GM21423 (cell line): ENCODE data around the gene CLIP2.
"Not testable (repeated sequence)": the region's sequence is repeated elsewhere in the genome, so short reads cannot be mapped to it uniquely, and the experiment has no call there.

Experiments used
- ATAC-seq: cut with Tn5 transposase; IDR thresholded peaks from one replicate; pipeline ENCODE4 v1.9.1; 2021; ENCODE audit warnings: mild to moderate bottlenecking, moderate library complexity; ENCODE audit not compliant: unreplicated experiment

CLIP2 gene

DNA sequence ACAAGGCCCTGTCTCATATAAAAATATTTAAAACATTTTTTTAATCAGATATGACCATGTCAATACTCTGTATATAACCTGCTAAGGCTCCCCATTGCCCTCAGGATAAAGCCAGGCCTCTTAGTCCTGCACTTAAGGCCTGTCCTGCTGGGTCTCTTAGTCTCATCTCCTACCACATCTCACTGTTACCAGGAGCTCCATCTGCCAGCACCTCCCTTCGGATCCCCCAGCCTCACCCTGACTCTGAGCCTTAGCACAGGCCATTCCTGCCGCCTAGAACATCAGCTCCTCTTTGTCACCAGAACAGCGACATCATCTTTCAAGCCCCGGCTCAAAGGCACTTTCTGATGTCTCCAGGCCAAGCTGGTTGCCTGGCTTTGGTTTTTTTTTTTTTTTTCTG is 138.8 kb downstream of the CLIP2 start:
- ATAC-seq = no peak

DNA sequence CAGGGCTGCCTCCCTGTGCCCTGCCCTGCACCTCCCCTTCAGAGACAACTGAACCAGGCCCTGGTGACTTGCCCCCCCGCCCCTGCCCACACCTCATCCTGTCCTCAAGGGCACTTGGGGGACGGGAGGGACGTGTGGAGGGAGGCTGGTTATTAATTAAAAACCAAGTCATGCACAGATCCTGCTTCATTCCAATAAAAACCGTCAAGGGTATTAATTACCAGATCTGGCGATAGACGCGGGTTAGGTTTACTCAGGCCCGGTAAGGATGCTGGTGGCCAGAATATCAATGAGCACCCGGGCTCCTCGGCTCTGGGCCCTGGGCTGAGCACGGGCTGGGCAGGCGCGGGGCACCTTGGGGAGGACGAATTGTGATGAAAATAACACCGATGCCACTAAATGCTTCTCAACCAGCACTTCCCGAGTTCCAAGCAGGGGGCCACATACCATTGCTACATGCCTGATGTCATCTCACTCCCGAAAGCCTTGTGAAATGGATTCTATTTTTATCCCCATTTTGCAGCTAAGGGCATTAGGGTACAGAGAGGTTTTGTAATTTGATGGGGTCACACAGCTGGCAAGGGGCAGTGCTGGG is 140.0 kb downstream of the CLIP2 start:
- no peak for ATAC-seq

DNA sequence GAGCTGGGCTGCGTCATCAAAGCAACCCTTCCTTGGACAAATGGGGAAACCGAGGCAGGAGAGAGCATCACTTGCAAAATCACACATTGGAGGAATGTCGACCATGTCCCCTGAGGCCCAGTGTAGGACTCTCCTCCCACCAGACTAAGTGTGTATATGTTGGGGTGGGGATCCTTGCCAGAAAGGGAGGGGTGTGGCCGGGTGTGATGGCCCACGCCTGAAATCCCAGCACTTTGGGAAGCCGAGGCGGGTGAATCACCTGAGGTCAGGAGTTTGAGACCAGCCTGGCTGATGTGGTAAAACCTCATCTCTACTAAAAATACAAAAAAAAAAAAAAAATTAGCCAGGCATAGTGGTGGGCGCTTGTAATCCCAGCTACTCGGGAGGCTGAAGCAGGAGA is 141.2 kb downstream of the CLIP2 start:
- not testable (repeated sequence) for ATAC-seq

DNA sequence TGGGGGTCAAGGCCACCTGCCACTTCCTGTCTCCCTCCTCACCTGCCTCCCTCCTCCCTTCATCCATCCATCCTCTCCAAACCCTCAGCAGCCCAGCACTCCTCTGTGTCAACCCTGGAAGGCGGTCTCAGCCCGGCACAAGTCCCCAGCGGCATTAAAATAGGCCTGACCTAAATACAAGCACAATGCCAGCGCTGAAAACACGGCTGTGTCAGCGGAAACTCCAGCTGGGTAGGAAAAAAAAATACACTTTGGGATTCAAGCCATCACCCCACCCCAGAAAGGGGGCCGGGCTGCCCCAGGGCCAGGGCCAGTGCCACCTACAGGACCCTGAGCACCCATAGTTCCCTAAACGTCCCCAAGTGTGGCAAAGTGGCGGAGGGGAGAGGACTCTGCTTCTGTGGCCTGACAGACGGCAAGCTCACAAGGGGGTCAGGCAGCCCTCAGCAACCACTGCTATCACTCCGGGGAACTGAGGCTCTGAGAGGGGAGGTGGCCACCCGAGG is 141.8 kb downstream of the CLIP2 start:
- ATAC-seq = no peak

DNA sequence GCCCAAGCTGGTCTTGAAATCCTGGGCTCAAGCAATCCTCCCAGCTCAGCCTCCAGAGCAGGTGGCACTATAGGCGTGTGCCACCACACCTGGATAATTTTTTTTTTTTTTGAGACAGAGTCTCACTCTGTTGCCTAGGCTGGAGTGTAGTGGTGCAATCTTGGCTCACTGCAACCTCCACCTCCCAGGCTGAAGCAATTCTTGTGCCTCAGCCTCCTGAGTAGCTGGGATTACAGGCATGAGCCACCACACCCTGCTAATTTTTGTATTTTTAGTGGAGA is 148.0 kb downstream of the CLIP2 start:
- ATAC-seq = not testable (repeated sequence)

DNA sequence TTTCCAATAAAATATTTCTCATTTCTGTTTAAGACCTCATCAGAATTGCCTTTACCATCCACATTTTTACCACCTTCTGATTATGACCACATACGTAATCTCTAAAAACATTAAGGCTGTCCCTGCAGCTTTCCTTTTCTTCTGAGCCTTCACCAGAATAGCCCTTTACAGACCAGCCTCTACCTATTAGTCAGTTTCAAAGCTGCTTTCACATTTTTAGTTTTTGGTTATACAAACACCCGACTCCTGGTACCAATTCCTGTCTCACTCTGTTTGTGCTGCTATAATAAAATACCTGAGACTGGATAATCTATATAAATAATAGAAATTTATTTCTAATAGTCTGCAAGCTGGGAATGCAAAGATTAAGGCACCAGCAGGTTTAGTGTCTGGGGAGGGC is 149.1 kb downstream of the CLIP2 start:
- no peak for ATAC-seq

DNA sequence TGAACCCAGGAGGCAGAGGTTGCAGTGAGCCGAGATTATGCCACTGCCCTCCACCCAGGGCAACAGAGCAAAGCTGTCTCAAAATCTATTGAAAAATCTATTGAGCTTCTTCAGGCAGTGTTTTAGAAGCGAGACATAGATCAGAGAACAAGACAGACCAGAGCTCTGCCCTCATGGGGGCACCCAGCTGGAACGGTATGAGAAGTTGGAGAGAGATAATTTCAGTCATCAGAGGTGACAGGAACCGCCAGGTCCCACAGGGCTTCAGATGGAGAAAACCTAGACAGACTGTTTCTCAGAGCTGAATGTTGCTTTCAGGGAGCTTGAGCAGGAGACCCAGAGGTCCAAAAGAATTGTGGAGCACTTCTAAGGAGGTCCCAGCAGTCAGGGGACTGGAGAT is 150.3 kb downstream of the CLIP2 start:
- no peak for ATAC-seq

DNA sequence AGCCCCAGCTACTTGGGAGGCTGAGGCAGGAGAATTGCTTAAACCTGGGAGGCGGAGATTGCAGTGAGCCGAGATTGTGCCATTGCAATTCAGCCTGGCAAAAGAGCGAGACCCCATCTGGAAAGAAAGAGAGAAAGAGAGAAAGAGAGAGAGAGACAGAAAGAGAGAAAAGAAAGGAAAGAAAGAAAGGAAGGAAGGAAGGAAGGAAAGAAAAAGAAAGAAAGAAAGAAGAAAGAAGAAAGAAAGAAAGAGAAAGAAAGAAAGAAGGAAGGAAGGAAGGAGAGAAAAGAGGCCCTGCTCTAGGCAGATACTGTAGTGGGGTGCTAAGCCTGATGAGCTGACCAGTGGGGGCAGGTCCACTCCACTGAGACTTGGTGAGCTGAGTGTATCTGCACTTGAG is 150.9 kb downstream of the CLIP2 start:
- not testable (repeated sequence) for ATAC-seq

DNA sequence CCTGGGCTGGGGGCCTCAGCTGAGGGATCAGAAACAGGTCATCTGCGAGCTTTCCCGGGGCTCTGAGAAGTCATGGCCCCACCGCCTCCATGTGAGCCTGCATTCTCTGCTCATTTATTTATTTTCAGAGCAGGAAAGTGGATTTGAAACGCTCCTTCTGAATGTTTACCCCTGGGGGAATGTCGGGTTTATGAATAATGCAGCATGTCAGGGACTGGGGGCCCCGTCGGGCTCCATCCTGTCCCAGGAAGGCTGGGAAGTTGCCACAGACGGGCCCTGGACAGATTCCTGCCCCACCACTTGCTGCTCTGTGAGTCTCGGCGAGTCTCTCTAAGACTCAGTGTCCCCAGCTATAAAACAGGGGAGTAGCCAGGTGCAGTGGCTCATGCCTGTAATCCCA is 152.6 kb downstream of the CLIP2 start:
- ATAC-seq = no peak

DNA sequence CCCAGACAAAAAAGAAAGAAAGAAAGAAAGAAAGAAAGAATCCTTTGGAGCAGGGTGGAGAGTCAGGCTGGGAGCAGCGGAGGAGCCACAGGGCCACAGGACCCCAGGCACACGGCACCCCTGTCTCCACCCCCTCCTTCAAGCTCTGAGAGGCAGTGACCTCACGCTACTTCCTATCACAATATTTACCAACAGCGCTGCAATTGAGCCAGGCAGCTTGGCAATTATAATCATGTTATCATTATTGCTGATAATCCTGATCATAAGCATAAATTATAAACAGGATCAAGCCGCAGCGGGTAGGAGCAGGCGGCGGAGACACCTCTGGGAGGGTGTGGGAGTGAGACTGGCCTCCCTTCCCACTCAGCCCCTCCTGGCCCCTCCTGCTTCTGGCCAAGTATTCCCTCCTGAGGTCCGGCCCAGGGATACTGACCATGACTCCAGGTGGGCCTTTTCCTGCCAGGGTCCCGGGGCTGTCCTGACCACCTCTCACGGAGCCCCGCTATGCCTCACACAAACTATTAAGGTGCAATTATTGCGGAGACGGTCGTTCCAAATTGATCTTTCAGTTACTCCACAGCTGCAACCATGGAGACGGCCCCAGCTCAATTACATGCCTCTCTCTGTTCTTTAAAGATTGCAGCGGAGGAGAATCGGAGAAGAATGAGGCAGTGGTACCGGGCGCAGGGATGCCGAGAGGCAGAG is 154.5 kb downstream of the CLIP2 start:
- ATAC-seq = no peak

DNA sequence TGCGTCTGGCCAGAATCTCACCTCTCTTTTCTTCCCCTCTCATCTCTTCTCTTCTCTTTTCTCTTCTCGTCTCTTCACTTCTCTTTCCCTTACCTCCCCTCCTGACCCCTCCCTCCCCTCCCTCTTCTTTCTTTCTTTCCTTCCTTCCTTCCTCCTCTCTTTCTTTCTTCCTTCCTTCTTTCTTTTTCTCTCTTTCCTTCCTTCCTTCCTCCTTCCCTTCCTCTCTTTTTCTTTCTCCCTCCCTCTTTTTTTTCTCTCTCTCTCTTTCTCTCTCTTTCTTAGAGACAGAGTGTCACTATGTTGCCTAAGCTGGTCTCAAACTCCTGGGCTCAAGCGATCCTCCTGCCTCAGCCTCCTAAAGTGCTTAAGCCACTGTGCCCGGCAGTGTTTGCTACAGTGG is 159.9 kb downstream of the CLIP2 start:
- no peak for ATAC-seq

DNA sequence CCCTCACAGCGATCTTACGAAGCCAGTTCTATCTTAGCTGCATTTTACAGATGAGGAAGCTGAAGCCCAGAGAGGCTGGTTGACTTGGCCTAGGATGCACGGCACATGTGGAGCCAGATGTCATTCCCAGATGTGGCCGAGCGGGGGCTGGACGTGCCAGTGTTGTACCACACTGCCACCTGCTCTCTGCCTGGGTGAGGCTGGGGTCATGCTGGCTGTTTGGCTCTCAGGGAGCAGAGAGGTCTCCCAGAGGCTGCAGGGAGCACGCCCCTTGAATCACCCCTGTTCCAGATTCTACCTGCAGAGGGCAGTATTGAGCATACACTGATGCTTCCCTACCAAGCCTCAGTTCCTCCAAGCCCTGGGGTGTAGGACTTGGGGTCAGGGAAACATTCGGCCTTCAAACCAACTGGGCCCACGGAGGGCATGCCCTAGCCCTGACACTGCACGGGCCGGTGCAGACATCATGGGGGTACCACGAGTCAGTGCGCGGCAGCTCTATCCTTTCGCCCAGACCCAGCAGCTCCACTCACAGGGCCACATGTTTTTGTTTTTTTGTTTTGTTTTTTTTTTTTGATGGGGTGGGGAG is 160.7 kb downstream of the CLIP2 start:
- ATAC-seq = no peak

DNA sequence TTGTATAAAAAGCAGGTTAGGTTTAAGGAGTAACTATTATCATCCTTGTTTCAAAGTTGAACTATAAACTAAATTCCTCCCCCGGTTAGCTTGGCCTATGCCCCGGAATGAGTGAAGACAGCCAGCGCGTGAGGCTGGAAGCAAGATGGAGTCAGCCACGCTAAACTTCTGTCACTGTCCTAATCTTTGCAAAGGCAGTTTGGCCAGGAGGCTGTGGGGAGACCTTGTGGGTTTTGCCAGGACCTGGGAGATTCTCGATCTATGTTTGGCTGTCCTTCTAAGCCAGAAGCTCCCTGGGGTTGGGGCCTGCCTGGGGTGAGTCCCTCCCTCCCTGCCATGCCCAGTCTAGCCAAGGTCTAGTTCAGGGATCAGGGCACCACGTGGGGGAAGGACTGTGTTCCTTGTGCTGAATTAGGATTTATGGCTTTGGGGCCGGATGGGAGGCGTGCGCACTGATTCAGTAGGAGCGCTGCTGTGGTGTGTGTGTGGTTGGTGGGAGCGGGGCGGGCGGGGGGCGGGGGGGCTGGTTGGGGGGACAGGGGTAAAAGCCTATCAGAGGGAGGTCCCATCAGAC is 163.6 kb downstream of the CLIP2 start:
- ATAC-seq = no peak

DNA sequence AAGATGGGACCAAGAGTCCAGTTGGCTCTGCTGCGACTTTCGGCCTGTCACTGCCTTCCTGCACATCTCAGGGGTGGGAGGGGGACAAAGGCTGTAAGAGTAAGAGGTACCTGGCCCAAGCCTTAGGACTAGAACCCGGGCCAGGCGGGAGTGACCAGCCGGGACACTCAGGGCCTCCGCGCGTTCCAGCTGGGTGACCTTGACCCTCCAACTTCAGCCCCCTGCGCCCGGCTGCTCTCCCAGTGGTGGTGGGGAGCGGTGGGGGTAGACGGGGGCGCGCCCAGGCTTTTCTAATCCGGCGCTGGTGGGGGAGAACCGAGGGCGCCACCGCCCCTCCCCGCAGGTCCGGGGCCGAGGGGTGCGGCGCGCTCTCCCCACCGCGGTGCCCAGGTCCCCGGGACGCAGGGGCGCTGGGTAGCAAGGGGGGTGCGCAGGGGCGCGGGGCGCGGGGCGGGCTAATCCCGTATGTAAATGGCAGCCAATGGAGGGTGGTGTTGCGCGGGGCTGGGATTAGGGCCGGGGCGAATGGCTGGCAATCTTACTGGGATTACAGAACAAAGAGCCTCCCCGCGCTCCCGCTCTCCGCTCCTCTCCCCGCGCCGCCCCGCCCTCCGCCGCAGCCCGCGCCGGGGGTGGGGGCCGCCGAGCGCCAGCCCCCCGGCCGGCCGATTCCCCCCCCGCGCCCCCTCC is 164.3 kb downstream of the CLIP2 start, which contains the start of gene GTF2IRD1:
TSS of gene GTF2IRD1 (plus strand) at position 585 of the 690 bp plus-strand sequence. CDS start 54,175 bp downstream, outside the sequence.
- ATAC-seq = no peak

DNA sequence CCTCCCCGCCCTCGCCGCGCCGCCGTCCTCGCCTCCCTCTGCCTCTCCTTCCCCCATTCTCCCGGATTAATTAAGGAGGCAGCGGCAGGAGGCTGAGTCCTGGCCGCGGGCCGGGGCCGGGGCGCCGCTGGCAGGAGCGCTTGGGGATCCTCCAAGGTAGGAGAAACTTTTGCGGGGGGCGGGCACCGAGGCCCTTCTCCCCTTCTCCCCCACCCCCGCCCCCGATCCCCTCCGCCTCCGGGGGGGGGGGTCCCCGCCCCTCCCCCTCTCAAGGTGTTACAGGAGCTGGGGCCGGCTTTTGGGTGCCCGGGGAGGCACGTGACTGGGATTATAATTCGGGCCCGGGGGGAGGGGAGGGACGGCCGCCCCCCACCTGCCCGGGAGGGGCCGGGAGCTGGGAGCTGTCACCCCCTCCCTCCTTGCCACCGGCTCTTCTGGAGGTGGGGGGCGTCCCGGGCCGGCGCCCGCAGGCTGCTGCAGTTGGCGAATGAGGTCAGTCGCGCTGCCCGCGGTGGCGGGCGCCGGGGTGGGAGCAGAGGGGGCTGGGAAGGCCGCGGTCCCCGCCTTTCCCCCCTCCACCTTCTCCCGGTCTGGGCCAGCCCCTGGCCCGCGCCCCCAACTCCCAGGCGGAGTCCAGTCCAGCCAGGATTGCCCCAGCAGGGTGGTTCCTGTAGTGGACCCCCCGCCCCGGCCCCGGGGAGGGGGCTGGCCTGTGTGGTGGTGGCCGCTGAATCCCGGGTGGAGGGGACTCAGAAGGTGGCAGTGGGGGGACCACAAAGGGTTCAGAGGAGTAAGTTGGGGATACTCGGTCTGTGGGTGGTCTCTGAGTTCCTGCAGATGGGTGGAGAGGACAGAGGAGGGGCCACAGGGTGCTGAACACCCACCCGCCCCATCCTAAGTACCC is 165.1 kb downstream of the CLIP2 start:
- no peak for ATAC-seq

DNA sequence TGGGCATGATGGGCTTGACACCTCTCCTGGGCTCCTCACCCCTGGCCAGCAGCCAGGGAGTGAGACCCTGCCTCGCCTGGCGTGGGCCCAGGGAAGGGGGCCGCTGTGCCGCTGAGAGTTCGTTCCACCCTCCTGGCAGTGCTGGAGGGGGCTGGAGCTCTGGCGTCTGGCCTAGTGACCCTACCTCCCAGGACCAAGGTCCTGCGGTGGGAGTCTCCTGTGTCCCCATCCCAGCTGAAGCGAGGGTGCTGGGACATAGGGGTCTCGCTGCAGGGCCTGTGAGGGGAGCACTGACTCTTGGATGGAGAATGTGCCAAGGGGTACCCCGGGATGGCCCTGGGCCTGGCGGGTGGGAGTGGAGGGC is 165.7 kb downstream of the CLIP2 start:
- no peak for ATAC-seq

DNA sequence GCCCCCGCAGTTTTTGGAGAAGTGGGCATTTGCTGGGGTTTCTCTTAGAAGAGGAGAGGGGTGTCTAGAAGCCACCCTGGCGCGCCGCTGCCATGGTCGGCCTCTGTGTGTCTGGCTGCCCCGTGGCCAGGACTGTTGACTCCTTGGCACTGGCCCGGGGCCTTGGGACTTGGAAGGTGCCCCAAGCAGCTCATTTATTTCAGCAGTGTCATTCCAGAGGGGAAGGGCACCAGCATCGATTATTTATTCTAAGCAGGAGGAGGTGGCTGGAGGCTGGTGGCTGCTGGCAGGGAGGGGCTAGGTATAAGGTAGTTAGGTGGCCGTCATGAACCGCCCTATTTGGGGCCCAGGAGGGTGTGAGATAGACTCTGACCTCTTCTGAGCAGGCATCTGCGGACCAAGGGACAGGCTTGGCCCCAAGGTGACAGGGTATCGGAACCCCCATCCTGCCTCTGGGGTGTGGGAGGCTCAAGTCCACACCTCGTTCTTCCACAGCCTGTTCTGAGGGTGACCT is 166.1 kb downstream of the CLIP2 start:
- no peak for ATAC-seq
